ENCODE measurements around the gene LTO1. TPM values are rescaled to one million over a fixed set of nuclear protein-coding genes. Genes with fewer than 3 reads are reported as not detected.

Gene LTO1
- total RNA-seq, 2 donors from 2014 or later, result 11.3 to 20.0 TPM

- H3K27me3 ChIP-seq, result no peaks in the 10 kb centered on the region
- no peak for TF ChIP-seq CTCF (IDR thresholded peaks at IDR 0.05)
- intact Hi-C loops (cut with DNase I), result no loop called here
- H3K36me3 ChIP-seq, result no peaks in the 10 kb centered on the region
- no peak overlapping the region for H3K4me3 ChIP-seq
- H3K9ac ChIP-seq (ENCODE audit: low read depth in 2 of 2, low read length in 2 of 2), result no peak overlapping the region
- no peak overlapping the region for H3K27ac ChIP-seq
- no peak for DNase-seq
- H3K9me3 ChIP-seq, result no peaks in the 10 kb centered on the region
- H3K4me1 ChIP-seq, result peaks cover under 1% of the 10 kb centered on the region
Measured at GRCh38 chr11:69649576-69649900, 25.6 kb downstream of the LTO1 start.

- H3K27me3 ChIP-seq, result no peaks in the 10 kb centered on the region
- no peak for DNase-seq
- H3K4me1 ChIP-seq, result peaks cover 7% of the 10 kb centered on the region
- no peaks in the 10 kb centered on the region for H3K9me3 ChIP-seq
- intact Hi-C loops (cut with DNase I), result no loop called here
- no peak overlapping the region for H3K4me3 ChIP-seq
- H3K9ac ChIP-seq (ENCODE audit: low read depth in 2 of 2, low read length in 2 of 2), result no peak overlapping the region
- no peak overlapping the region for H3K27ac ChIP-seq
- TF ChIP-seq CTCF (IDR thresholded peaks at IDR 0.05), result no peak
- no peaks in the 10 kb centered on the region for H3K36me3 ChIP-seq
Measured at GRCh38 chr11:69648679-69649575, 26.2 kb downstream of the LTO1 start.

- no peak overlapping the region for H3K27ac ChIP-seq
- intact Hi-C loops (cut with DNase I), result no loop called here
- no peak for DNase-seq
- H3K4me1 ChIP-seq, result peaks cover 12% of the 10 kb centered on the region
- H3K9me3 ChIP-seq, result no peaks in the 10 kb centered on the region
- H3K4me3 ChIP-seq, result no peak overlapping the region
- no peaks in the 10 kb centered on the region for H3K27me3 ChIP-seq
- TF ChIP-seq CTCF (IDR thresholded peaks at IDR 0.05), result no peak
- no peaks in the 10 kb centered on the region for H3K36me3 ChIP-seq
- H3K9ac ChIP-seq (ENCODE audit: low read depth in 2 of 2, low read length in 2 of 2), result no peak overlapping the region
Measured at GRCh38 chr11:69647761-69648497, 27.2 kb downstream of the LTO1 start.

GRCh38 chr11:69647390-69647748 is 27.8 kb downstream of the LTO1 start:
- Histone ChIP-seq H3K9ac (ENCODE audit: low read depth in 2 of 2, low read length in 2 of 2) (no peak overlapping the region), H3K27me3 (no peaks in the 10 kb centered on the region), H3K36me3 (no peaks in the 10 kb centered on the region), H3K9me3 (no peaks in the 10 kb centered on the region), H3K4me3 (no peak overlapping the region), H3K27ac (no peak overlapping the region), H3K4me1 (peaks cover 12% of the 10 kb centered on the region)
- intact Hi-C loops (cut with DNase I), result no loop called here
- TF ChIP-seq CTCF (IDR thresholded peaks at IDR 0.05), result no peak
- DNase-seq, result no peak

GRCh38 chr11:69646493-69647389 is 28.4 kb downstream of the LTO1 start:
- TF ChIP-seq CTCF (IDR thresholded peaks at IDR 0.05), result no peak
- Histone ChIP-seq H3K4me1 (peaks cover 12% of the 10 kb centered on the region), H3K9ac (ENCODE audit: low read depth in 2 of 2, low read length in 2 of 2) (no peak overlapping the region), H3K9me3 (no peaks in the 10 kb centered on the region), H3K27me3 (no peaks in the 10 kb centered on the region), H3K27ac (no peak overlapping the region), H3K4me3 (no peak overlapping the region), H3K36me3 (no peaks in the 10 kb centered on the region)
- intact Hi-C loops (cut with DNase I), result no loop called here
- DNase-seq, result no peak
